ENCODE results near the gene SLC1A7. TPM values are rescaled to one million over a fixed set of nuclear protein-coding genes. Genes with fewer than 3 reads are reported as not detected.

Gene SLC1A7
- total and polyA plus RNA-seq, 2 of the 13 experiments (the other 11 are each of a cell fraction or from before 2014, with no cell fraction given), result 0.04 to 2.0 TPM

DNA sequence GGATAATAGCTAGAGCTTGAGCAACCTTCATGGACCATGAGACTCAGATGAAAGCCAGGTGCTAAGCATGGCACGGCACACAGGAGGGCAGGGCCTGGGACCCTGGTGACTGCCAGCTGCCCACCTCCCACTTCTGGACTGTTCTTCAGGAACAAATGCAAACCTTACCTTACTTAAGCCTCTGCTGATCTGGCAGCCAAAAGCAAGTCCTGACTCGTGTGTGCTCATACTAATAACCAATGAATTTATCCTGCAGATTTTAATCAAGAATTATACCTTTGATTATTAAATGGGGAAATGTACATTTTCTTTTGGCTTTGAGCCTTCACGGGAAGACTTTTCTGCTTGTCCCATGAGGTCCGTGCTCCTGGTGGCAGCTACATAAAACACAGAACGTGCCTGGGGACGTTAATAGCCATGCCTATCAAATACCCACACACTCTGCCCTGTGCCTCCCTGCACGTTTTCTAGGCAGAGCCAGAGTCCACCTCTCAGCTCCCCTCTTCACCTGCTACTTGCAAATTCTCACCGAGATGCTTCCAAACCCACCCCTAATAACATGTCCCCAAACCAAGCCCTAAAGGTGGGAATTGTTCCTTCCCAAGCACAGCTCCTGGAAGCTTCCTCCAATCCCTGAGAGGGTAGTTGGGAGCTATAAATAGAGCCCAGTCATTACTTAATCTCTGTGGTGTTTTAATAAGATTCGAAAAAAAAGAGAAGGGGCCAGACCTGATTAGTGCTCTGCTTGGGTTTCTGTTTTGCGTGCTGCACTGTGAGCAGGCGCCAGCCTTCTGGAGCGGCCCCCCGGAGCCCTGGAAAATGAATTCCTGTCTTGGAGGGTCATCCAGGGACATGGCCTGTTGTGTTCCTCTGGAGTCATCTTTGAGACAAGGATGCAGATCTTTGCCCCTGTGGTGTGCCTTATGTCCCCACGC is 33.5 kb downstream of the SLC1A7 start (continued):
- TF ChIP-seq, protein P1, sequence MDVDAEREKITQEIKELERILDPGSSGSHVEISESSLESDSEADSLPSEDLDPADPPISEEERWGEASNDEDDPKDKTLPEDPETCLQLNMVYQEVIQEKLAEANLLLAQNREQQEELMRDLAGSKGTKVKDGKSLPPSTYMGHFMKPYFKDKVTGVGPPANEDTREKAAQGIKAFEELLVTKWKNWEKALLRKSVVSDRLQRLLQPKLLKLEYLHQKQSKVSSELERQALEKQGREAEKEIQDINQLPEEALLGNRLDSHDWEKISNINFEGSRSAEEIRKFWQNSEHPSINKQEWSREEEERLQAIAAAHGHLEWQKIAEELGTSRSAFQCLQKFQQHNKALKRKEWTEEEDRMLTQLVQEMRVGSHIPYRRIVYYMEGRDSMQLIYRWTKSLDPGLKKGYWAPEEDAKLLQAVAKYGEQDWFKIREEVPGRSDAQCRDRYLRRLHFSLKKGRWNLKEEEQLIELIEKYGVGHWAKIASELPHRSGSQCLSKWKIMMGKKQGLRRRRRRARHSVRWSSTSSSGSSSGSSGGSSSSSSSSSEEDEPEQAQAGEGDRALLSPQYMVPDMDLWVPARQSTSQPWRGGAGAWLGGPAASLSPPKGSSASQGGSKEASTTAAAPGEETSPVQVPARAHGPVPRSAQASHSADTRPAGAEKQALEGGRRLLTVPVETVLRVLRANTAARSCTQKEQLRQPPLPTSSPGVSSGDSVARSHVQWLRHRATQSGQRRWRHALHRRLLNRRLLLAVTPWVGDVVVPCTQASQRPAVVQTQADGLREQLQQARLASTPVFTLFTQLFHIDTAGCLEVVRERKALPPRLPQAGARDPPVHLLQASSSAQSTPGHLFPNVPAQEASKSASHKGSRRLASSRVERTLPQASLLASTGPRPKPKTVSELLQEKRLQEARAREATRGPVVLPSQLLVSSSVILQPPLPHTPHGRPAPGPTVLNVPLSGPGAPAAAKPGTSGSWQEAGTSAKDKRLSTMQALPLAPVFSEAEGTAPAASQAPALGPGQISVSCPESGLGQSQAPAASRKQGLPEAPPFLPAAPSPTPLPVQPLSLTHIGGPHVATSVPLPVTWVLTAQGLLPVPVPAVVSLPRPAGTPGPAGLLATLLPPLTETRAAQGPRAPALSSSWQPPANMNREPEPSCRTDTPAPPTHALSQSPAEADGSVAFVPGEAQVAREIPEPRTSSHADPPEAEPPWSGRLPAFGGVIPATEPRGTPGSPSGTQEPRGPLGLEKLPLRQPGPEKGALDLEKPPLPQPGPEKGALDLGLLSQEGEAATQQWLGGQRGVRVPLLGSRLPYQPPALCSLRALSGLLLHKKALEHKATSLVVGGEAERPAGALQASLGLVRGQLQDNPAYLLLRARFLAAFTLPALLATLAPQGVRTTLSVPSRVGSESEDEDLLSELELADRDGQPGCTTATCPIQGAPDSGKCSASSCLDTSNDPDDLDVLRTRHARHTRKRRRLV (CRISPR knock-in tag; IDR thresholded peaks at IDR 0.05), result no peak
- TF ChIP-seq PCBP1 (IDR thresholded peaks at IDR 0.05; ENCODE audit: borderline replicate concordance, low read depth, low read length) (no peak), ZNF570 (CRISPR knock-in tag; IDR thresholded peaks at IDR 0.05; ENCODE audit: borderline replicate concordance) (no peak), ZNF7 (CRISPR knock-in tag; IDR thresholded peaks at IDR 0.05) (peak; percentile 23; the same call in 1 of the 2 replicates), ZNF224 (CRISPR knock-in tag; IDR thresholded peaks at IDR 0.05) (no peak), ZNF44 (CRISPR knock-in tag; IDR thresholded peaks at IDR 0.05) (no peak), ZNF121 (CRISPR knock-in tag; IDR thresholded peaks at IDR 0.05) (no peak), SRF (IDR thresholded peaks at IDR 0.05; ENCODE audit: low read depth, low read length) (no peak), ZFAT (CRISPR knock-in tag; conservative IDR thresholded peaks at IDR 0.05) (no peak), ZNF616 (CRISPR knock-in tag; IDR thresholded peaks at IDR 0.05; ENCODE audit: low read depth) (no peak), ZBTB8A (CRISPR knock-in tag; IDR thresholded peaks at IDR 0.05; ENCODE audit: borderline replicate concordance, low read depth) (no peak), BHLHE40 (IDR thresholded peaks at IDR 0.05; ENCODE audit: low read length) (no peak)
- TF ChIP-seq, protein P2, sequence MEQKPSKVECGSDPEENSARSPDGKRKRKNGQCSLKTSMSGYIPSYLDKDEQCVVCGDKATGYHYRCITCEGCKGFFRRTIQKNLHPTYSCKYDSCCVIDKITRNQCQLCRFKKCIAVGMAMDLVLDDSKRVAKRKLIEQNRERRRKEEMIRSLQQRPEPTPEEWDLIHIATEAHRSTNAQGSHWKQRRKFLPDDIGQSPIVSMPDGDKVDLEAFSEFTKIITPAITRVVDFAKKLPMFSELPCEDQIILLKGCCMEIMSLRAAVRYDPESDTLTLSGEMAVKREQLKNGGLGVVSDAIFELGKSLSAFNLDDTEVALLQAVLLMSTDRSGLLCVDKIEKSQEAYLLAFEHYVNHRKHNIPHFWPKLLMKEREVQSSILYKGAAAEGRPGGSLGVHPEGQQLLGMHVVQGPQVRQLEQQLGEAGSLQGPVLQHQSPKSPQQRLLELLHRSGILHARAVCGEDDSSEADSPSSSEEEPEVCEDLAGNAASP (CRISPR knock-in tag; IDR thresholded peaks at IDR 0.05; ENCODE audit: borderline replicate concordance), result peak; percentile 49; the same call in 1 of the 2 replicates
- TF ChIP-seq, protein P3, sequence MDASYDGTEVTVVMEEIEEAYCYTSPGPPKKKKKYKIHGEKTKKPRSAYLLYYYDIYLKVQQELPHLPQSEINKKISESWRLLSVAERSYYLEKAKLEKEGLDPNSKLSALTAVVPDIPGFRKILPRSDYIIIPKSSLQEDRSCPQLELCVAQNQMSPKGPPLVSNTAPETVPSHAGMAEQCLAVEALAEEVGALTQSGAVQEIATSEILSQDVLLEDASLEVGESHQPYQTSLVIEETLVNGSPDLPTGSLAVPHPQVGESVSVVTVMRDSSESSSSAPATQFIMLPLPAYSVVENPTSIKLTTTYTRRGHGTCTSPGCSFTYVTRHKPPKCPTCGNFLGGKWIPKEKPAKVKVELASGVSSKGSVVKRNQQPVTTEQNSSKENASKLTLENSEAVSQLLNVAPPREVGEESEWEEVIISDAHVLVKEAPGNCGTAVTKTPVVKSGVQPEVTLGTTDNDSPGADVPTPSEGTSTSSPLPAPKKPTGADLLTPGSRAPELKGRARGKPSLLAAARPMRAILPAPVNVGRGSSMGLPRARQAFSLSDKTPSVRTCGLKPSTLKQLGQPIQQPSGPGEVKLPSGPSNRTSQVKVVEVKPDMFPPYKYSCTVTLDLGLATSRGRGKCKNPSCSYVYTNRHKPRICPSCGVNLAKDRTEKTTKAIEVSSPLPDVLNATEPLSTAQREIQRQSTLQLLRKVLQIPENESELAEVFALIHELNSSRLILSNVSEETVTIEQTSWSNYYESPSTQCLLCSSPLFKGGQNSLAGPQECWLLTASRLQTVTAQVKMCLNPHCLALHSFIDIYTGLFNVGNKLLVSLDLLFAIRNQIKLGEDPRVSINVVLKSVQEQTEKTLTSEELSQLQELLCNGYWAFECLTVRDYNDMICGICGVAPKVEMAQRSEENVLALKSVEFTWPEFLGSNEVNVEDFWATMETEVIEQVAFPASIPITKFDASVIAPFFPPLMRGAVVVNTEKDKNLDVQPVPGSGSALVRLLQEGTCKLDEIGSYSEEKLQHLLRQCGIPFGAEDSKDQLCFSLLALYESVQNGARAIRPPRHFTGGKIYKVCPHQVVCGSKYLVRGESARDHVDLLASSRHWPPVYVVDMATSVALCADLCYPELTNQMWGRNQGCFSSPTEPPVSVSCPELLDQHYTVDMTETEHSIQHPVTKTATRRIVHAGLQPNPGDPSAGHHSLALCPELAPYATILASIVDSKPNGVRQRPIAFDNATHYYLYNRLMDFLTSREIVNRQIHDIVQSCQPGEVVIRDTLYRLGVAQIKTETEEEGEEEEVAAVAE (CRISPR knock-in tag; IDR thresholded peaks at IDR 0.05; ENCODE audit: borderline replicate concordance), result peak; percentile 34; the same call in 1 of the 2 replicates

Measured in HepG2 (cell line).